Panc1 (cell line): ENCODE measurements around the gene SH3BP2. TPM values are rescaled to one million over a fixed set of nuclear protein-coding genes. Genes with fewer than 3 reads are reported as not detected.

Experiments
- ATAC-seq: fragments of 200-7000 bp; cut with Tn5 transposase; 2 replicates; pipeline ENCODE4 v1.9.1; 2020; ENCODE audit warnings: mild to moderate bottlenecking, moderate library complexity
- BruUV-seq: library from RNA; stranded (reverse); fragments of 400-500 nt; replicated peaks from 2 replicates; lab custom pipeline; 2021; lab: Mats Ljungman, UMichigan
- CTCF ChIA-PET: fragments of 300-600 bp; sonication (Branson Sonifier 250); formaldehyde crosslinking; loops from one replicate; lab custom pipeline; 2022; ENCODE audit warnings: antibody characterized with exemption; lab: Charles Lee
- POLR2A ChIA-PET: fragments of 300-600 bp; sonication (Branson Sonifier 250); formaldehyde crosslinking; loops from one replicate; lab custom pipeline; 2022; ENCODE audit warnings: antibody characterized with exemption; lab: Charles Lee
- DNase-seq: peaks from one replicate; pipeline ENCODE4 v3.0.0-alpha.2; 2010; ENCODE audit warnings: low read depth, low spot score
- H3K27ac ChIP-seq: 2 replicates; pipeline ENCODE4 v1.5.1; 2011; ENCODE audit warnings: mild to moderate bottlenecking, low read length, inconsistent platforms
- H3K27me3 ChIP-seq: fragments of 200-500 bp; sonication (Bioruptor generic); 2 replicates; pipeline ENCODE4 v1.6.0; 2014; ENCODE audit warnings: low read length, inconsistent platforms; ENCODE audit not compliant: control insufficient read depth, insufficient read depth
- H3K36me3 ChIP-seq: fragments of 200-500 bp; sonication (Bioruptor generic); 2 replicates; pipeline ENCODE4 v1.5.1; 2014; ENCODE audit warnings: inconsistent platforms, mild to moderate bottlenecking, low read length, moderate library complexity; ENCODE audit not compliant: control insufficient read depth, insufficient read depth
- H3K4me1 ChIP-seq: 2 replicates; pipeline ENCODE4 v1.5.1; 2011; ENCODE audit warnings: inconsistent platforms, mild to moderate bottlenecking, low read length, moderate library complexity; ENCODE audit not compliant: control insufficient read depth, insufficient read depth
- H3K4me3 ChIP-seq, 2 experiments: 2 replicates each; pipeline ENCODE4 v1.5.1; 2011 to 2012; ENCODE audit warnings: low read depth in 2 of 2, low read length in 2 of 2, mild to moderate bottlenecking in 2 of 2, inconsistent platforms in 1 of 2, moderate library complexity in 1 of 2
- H3K9me3 ChIP-seq: fragments of 200-500 bp; sonication (Bioruptor generic); 2 replicates; pipeline ENCODE4 v1.5.1; 2014; ENCODE audit warnings: low read depth, mild to moderate bottlenecking, inconsistent platforms, low read length, moderate library complexity; ENCODE audit not compliant: control insufficient read depth, insufficient read depth
- POLR2AphosphoS5 ChIP-seq: IDR thresholded peaks from 2 replicates; pipeline ENCODE4 v1.6.1; 2012; ENCODE audit warnings: mild to moderate bottlenecking, low read depth, low read length, moderate library complexity
- SIN3A ChIP-seq: IDR thresholded peaks from 2 replicates; pipeline ENCODE4 v1.6.1; 2012; ENCODE audit warnings: low read depth, mild to moderate bottlenecking, low read length, moderate library complexity, borderline replicate concordance; ENCODE audit not compliant: insufficient read depth
- TCF7L2 ChIP-seq: IDR thresholded peaks from 2 replicates; pipeline ENCODE4 v1.6.1; 2011; ENCODE audit warnings: mild to moderate bottlenecking, low read depth, low read length, inconsistent platforms
- in situ Hi-C: cut with HindIII; loops from 2 replicates; pipeline ENCODE4 v1.10.0; 2016; ENCODE audit warnings: low sequenced_read_pairs, low pct_unique_long_range_greater_than_20kb
- intact Hi-C: fragments of 100-400 bp; cut with micrococcal nuclease; formaldehyde crosslinking; loops from one replicate; pipeline ENCODE4 v1.10.0; 2022; ENCODE audit not compliant: unreplicated experiment
- total RNA-seq: library from RNA; stranded (reverse); gene quantifications from one replicate; pipeline ENCODE4 v1.2.1, GENCODE V29; 2021; ENCODE audit not compliant: unreplicated experiment
- TF ChIP-seq, protein P1 (sequence below), 2 experiments: IDR thresholded peaks; 2 replicates each; pipeline ENCODE4 v1.6.1; 2011 to 2012; ENCODE audit warnings: low read depth in 2 of 2, control low read depth in 1 of 2, low read length in 1 of 2, mild to moderate bottlenecking in 1 of 2, moderate library complexity in 1 of 2; ENCODE audit not compliant: insufficient read depth in 1 of 2
- TF ChIP-seq, protein P2 (sequence below): fragments of 450-650 bp; IDR thresholded peaks from 2 replicates; pipeline ENCODE4 v1.5.1; 2017; ENCODE audit warnings: mild to moderate bottlenecking

Gene SH3BP2
- total RNA-seq, 1 experiment from 2014 or later = 93.4 TPM

DNA sequence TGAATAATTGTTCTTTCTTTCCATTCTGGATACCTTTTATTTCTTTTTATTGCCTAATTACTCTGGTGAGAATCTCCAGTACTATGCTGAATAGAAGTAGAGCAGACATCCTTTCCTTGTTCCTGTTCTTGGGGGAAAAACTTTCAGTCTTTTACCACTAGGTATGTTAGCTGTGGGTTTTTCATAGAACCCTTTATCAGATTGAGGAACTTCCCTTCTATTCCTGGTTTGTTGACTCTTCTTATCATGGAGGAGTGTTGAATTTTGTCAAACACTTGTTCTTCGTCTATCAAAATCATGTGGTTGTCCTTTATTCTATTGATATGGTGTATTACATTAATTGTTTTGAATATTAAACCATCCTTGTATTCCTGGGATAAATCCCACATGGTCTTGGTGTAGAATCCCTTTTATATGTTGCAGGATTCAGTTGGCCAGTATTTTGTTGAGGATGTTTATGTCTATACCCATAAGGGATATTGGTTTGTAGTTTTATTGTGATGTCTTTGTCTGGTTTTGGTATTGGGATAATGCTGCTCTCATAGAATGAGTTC, 23.6 kb downstream of the SH3BP2 start:
- Histone ChIP-seq H3K36me3 (no peaks in the 10 kb centered on the region), H3K27me3 (no peaks in the 10 kb centered on the region), H3K27ac (no peak overlapping the region), H3K9me3 (no peaks in the 10 kb centered on the region), H3K4me1 (peaks cover 14% of the 10 kb centered on the region), H3K4me3 (no peak overlapping the region)
- in situ Hi-C loops = no loop called here
- ATAC-seq (no peak), DNase-seq (no peak)
- CTCF ChIA-PET = no interaction called here
- intact Hi-C loops = no loop called here
- POLR2A ChIA-PET = no interaction called here
- no TSS peak for BruUV-seq
- TF ChIP-seq TCF7L2 (no peak), SIN3A (no peak), POLR2AphosphoS5 (no peak)
- TF ChIP-seq, protein P1, sequence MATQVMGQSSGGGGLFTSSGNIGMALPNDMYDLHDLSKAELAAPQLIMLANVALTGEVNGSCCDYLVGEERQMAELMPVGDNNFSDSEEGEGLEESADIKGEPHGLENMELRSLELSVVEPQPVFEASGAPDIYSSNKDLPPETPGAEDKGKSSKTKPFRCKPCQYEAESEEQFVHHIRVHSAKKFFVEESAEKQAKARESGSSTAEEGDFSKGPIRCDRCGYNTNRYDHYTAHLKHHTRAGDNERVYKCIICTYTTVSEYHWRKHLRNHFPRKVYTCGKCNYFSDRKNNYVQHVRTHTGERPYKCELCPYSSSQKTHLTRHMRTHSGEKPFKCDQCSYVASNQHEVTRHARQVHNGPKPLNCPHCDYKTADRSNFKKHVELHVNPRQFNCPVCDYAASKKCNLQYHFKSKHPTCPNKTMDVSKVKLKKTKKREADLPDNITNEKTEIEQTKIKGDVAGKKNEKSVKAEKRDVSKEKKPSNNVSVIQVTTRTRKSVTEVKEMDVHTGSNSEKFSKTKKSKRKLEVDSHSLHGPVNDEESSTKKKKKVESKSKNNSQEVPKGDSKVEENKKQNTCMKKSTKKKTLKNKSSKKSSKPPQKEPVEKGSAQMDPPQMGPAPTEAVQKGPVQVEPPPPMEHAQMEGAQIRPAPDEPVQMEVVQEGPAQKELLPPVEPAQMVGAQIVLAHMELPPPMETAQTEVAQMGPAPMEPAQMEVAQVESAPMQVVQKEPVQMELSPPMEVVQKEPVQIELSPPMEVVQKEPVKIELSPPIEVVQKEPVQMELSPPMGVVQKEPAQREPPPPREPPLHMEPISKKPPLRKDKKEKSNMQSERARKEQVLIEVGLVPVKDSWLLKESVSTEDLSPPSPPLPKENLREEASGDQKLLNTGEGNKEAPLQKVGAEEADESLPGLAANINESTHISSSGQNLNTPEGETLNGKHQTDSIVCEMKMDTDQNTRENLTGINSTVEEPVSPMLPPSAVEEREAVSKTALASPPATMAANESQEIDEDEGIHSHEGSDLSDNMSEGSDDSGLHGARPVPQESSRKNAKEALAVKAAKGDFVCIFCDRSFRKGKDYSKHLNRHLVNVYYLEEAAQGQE (IDR thresholded peaks at IDR 0.05; ENCODE audit: insufficient read depth in 1 of 2, low read depth in 2 of 2, low read length in 1 of 2) = no peak
- TF ChIP-seq, protein P2, sequence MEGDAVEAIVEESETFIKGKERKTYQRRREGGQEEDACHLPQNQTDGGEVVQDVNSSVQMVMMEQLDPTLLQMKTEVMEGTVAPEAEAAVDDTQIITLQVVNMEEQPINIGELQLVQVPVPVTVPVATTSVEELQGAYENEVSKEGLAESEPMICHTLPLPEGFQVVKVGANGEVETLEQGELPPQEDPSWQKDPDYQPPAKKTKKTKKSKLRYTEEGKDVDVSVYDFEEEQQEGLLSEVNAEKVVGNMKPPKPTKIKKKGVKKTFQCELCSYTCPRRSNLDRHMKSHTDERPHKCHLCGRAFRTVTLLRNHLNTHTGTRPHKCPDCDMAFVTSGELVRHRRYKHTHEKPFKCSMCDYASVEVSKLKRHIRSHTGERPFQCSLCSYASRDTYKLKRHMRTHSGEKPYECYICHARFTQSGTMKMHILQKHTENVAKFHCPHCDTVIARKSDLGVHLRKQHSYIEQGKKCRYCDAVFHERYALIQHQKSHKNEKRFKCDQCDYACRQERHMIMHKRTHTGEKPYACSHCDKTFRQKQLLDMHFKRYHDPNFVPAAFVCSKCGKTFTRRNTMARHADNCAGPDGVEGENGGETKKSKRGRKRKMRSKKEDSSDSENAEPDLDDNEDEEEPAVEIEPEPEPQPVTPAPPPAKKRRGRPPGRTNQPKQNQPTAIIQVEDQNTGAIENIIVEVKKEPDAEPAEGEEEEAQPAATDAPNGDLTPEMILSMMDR = no peak

DNA sequence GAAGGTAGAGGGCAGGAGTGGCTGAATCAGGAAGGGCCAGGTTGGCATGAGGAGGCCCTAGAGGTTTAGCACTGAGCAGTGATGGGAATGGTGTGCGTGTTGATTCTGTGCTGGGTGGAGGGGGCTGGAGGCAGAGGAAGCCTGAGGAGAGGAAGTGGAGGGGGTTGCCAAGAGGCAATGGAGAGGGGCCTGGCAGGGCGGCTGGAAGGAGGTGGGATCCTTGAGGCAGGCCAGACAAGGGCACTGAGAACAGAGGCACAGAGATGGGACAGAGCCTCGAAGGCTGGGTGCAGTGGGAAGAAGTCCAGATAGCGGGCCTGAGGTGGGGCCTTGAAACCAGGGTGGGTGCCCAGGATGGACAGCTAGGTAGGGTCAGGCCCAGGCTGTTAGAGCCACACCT, 24.3 kb downstream of the SH3BP2 start:
- in situ Hi-C loops (no loop called here), intact Hi-C loops (no loop called here)
- no peak for ATAC-seq
- H3K4me3 ChIP-seq = no peak overlapping the region
- POLR2A ChIA-PET = no interaction called here
- BruUV-seq = no TSS peak
- H3K27ac ChIP-seq = no peak overlapping the region
- no peaks in the 10 kb centered on the region for H3K9me3 ChIP-seq
- H3K4me1 ChIP-seq = peaks cover 7% of the 10 kb centered on the region; the same call in 1 of the 2 replicates
- TF ChIP-seq, protein P2 = no peak
- TF ChIP-seq SIN3A (no peak), TCF7L2 (no peak), POLR2AphosphoS5 (no peak)
- TF ChIP-seq, protein P1 (IDR thresholded peaks at IDR 0.05; ENCODE audit: insufficient read depth in 1 of 2, low read depth in 2 of 2, low read length in 1 of 2) = no peak
- H3K36me3 ChIP-seq = no peaks in the 10 kb centered on the region
- DNase-seq = no peak
- no peaks in the 10 kb centered on the region for H3K27me3 ChIP-seq
- CTCF ChIA-PET = no interaction called here
